NB4 (cell line): ENCODE data around the gene PLCXD1.

Experiments used
- CTCF ChIP-seq: IDR thresholded peaks from one replicate; pipeline ENCODE4 v1.5.1; 2012; ENCODE audit warnings: low read depth, low read length
- MYC ChIP-seq: IDR thresholded peaks from 2 replicates; pipeline ENCODE4 v1.6.1; 2011; ENCODE audit warnings: low read depth, low read length
- POLR2A ChIP-seq: IDR thresholded peaks from 2 replicates; pipeline ENCODE4 v1.6.1; 2011; ENCODE audit warnings: mild to moderate bottlenecking; ENCODE audit not compliant: insufficient read length; ENCODE audit errors: extremely low read depth

GRCh38 chrX:346034-346813, 65.0 kb downstream of the PLCXD1 start:
- TF ChIP-seq CTCF (no peak), POLR2A (no peak), MYC (no peak)
